NCI-H1048 (cell line): Measurements from ENCODE around the gene METTL22.

Source experiments
- DNase-seq: peaks from one replicate; lab custom pipeline; 2025; lab: John Stamatoyannopoulos, UW

METTL22 gene

GRCh38 chr16:8696880-8697279, 75.4 kb downstream of the METTL22 start:
- DNase-seq, result no peak

GRCh38 chr16:8697965-8698364, 76.5 kb downstream of the METTL22 start:
- DNase-seq, result no peak
